GM11168 (cell line): ENCODE results near the gene TAX1BP1.

Experiments
- in situ Hi-C: fragments of 300-500 bp; cut with MboI; formaldehyde crosslinking; loops from one replicate; pipeline ENCODE4 v1.12.0; 2022; ENCODE audit warnings: low sequenced_read_pairs; ENCODE audit not compliant: unreplicated experiment

TAX1BP1 gene

DNA sequence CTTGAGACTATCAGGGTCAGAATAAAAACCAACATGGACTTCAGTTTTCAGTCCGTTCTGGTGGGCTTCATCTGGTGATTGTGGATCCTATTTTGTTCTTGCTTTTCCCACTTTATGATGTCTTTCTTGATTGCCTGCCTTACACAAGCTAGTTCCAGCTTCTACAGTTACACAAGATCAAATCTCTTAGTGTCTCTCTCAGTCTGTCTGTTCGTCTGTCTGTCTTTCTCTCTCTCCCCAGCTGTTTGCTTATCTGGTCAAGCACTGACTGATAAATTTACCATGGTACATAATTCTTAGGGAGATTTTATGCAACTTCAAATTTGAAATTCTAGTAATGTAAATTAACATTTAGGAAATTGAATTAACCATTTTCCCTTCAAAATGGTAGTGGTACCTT is 35.8 kb downstream of the TAX1BP1 start:
- in situ Hi-C loops, result loop anchor here (25.0 kb wide), 1 partner anchor 563 kb away; the partner anchor contains the start of gene HOXA13

DNA sequence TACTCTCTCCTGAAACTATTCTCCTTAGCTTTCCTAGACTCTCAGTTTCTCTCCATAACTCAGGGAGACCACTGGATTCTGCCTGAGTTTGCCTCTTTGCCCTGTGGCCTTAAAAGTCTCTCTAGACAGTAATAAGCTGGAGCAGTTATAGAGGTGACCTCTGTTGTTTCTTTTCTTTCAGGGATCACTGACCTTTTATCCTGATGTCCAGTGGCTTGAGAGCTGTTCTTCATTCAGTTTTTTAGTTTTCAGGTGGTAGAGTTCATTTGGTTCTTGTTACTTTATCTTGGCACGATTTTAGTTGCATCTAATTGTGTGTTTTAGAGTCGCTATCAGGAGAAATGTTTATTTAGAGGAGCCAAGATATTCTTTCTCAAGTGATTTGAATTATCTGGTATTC is 37.7 kb downstream of the TAX1BP1 start:
- in situ Hi-C loops, result loop anchor here (25.0 kb wide), 1 partner anchor 565 kb away; the partner anchor contains the start of gene HOXA13

DNA sequence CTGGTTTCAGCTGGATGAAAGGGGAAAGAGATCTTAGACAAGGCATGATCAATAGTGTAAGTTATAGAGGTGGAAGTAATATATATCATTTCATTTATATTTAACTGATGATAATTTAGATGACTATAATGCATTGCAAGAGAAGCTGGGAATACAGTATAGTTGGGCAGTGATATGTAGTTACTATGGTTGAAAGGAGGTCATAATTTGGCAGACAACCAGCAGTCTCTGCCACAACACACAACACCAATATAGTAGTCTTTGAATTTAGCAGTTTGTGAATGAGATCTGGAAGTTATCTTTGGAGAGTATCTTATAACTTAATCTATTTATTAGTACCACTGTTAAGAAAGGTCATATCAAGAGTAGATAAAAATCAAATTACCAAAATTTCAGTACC is 39.9 kb downstream of the TAX1BP1 start:
- in situ Hi-C loops, result loop anchor here (25.0 kb wide), 1 partner anchor 568 kb away; the partner anchor contains the start of gene HOXA13

DNA sequence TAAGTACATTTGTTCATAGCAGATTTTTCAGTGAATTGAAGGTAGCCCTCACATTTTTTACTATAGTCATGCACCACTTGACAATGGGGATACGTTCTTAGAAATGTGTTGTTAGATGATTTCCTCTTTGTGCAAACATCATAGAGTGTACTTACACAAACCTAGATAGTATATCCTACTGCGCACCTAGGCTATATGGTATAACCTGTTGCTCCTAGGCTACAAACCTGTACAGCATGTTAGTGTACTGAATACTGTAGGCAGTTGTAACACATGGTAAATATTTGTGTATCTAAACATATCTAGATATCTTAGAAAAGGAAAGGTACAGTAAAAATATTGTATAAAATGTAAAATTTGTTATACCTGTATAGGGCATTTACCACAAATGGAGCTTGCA is 41.2 kb downstream of the TAX1BP1 start:
- in situ Hi-C loops, result loop anchor here (25.0 kb wide), 1 partner anchor 569 kb away; the partner anchor contains the start of gene HOXA13

DNA sequence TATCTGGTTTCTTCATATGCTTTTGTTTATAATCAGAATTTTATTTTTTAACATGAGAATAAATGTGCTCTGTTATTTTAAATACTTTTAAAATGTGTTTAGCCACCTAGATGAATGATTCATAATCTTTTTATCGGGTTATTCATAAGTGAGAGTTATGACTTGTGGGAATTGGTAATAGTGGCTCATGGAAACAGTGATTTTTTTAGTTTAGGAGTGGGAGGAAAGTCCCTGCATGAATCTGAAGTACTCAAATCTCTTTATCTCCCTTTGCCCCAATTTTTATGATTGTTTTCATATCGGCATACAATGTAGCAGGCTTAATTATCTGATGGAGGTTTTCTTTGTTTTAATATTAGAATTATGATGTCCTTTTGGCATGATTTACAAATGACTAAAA is 42.9 kb downstream of the TAX1BP1 start:
- in situ Hi-C loops, result loop anchor here (25.0 kb wide), 1 partner anchor 571 kb away; the partner anchor contains the start of gene HOXA13

DNA sequence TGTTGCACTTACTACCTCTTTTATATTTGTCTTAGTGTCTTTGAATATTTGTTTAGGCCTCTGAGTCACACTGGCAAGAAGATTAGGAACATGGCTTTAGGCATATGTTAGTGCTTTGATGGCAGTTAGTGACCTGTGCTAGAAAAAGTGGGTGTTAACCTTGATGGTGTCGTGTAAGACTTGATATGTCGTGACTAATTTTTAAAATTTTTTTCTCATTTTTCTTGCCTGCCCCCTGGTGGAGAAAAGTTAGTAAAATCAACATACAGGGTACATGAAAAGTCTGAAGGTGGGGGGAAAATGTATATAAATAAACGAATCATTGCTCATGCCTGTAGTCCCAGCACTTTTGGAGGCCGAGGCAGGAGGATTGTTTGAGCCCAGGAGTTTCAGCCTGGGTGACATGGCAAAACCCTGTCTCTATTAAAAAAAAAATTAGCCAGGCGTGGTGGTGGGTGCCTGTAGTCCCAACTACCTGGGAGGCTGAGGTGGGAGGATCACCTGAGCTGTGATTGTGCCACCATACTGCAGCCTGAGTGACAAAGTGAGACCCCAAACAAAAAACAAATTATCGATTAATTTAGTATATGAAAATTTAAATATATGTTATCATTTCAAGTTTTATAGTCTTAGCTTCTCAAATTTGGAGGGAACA is 44.6 kb downstream of the TAX1BP1 start:
- in situ Hi-C loops, result loop anchor here (25.0 kb wide), 1 partner anchor 572 kb away; the partner anchor contains the start of gene HOXA13

DNA sequence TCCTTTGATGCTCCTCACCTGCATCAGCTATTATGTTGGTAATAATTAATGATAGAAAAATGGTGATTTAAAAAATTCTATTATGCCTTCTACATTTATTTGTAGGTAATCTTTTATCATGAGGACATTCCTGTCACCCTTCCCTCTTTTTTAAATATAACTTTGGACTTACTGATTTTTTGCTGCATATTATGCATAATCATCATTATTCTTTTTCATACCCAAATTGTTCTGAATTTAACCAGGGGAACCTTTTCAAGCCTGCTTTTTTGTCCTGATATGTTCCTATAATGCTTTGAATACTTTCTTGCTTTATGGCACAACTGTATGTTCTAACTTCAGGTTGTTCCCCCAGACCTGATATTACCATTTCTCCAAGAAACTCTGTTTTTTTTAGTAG is 48.5 kb downstream of the TAX1BP1 start:
- in situ Hi-C loops, result loop anchor here (25.0 kb wide), 1 partner anchor 576 kb away; the partner anchor contains the start of gene HOXA13

DNA sequence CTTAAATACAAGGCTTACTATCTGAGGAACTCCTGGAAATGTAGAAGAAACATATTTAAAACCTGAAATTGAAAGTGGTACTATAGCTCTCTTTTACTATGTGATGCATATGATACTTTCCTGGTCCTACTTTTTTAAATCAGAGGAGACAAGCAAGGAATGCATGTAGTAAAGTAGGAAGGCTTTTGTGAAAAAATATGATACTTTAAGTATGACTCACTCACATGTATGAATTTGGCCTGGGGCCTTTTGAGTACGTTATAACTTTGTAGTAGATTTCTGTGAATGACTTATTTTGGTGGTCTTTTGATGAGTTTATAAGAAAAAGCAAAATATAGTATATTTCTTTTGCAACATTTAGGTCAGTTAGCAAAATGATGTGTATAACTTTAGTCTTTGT is 53.8 kb downstream of the TAX1BP1 start:
- in situ Hi-C loops, result loop anchor here (25.0 kb wide), 1 partner anchor 581 kb away; the partner anchor contains the start of gene HOXA13

DNA sequence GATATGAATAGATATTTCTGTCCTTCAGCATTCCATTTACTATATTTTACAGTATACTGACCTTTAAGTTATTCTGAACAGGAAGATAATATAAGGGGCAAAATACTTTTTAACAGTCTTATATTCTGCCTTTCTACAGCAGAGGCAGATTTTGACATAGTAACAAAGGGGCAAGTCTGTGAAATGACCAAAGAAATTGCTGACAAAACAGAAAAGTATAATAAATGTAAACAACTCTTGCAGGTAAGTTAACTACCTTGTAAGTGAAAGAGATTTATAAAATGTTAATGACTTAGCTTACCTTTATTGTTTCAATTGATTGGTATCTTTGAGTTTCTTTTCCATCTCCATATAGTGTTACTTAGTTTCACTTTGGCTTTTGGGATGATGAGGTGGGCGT is 56.0 kb downstream of the TAX1BP1 start:
- in situ Hi-C loops, result loop anchor here (25.0 kb wide), 1 partner anchor 584 kb away; the partner anchor contains the start of gene HOXA13

DNA sequence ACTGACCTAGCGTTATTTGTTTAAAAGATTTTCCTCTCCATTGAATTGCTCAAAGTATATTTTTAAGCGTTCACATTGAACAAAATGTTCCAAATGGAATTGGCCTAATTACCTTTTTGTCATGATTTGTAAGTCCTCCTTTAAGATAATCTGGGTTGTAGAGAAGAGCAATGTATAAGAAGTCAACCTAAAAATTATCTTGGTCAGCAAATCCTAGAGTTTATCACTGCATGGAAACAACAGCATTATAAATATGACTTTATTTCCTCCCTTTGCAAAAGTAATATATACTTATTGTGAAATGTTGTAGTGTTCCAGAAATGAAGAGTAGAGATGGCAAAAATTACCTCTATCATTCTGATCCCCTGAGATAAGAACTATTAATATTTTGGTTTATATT is 59.2 kb downstream of the TAX1BP1 start:
- in situ Hi-C loops, result loop anchor here (25.0 kb wide), 1 partner anchor 587 kb away; the partner anchor contains the start of gene HOXA13

DNA sequence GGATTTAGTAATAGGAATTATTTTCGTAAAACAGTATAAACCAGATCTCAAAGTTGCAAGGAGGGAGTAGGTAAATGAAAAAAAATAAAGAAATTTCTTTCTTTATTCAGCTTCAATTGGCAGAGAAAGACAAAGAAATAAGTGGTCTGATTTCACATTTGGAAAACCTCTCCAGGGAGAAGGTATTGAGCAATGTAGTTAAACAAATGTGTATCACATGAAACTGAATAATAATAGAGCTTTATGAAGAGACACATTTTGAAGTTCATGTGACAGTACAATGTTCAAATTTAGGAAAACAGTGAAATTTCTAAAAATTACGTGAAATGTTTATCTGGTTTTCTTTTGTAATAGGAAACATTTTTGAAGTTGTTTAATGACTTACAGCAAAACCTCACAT is 63.0 kb downstream of the TAX1BP1 start:
- in situ Hi-C loops, result no loop called here

DNA sequence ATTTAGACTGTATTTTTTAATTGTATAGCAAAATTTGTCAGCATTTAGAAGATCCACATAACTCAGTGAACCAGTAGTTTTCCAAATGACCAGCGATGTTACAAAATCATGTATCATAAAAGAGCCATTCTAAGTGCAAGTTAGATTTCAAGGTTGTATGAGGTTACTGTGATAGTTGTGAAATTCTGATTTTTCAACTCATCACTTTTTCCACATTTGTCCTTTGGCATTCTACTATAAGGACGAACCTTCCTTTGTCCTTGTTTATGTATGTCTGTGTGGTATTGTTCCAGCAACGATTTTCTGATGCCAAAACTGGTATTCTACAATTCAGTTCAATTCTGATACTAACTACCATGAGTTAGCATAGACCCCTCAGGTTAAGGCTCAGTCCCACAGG is 64.2 kb downstream of the TAX1BP1 start:
- in situ Hi-C loops, result no loop called here

DNA sequence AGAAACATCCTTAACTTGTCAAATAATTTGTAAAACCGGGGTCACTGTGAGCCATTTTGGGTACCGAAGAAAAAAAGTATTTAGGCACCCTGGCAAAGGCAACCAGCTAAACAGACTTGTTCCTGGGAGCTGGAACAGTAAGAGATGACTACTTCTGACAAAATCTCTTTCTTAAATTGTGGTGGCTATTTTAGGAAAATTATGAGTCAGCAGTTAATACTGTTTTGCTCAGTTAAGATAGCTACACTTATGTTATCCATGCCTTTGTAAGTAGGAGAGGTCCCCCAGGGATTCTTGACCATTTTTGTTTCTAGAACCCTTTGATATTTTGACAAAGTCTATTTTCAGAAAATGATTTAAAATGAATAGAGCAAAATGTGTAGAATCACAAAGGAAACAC is 68.7 kb downstream of the TAX1BP1 start:
- in situ Hi-C loops, result no loop called here

DNA sequence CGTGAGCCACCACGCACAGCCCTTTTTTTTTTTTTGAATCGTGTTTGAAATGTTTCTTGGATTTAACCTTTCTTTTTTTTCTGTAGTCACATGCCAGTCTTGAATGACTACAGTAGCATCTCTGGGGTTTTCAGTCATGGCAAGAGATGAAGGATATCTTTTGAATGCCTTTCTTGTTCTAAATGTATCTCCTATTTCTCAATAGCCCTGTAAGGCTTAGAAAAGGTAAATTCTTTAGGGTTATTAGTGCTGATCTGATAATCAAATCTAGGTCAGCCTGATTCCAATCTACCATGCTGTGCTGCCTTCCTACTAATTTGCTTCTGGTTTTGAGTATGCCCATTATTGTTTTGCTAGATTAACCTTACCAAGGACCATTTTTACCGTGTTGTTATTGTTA is 70.2 kb downstream of the TAX1BP1 start:
- in situ Hi-C loops, result no loop called here

DNA sequence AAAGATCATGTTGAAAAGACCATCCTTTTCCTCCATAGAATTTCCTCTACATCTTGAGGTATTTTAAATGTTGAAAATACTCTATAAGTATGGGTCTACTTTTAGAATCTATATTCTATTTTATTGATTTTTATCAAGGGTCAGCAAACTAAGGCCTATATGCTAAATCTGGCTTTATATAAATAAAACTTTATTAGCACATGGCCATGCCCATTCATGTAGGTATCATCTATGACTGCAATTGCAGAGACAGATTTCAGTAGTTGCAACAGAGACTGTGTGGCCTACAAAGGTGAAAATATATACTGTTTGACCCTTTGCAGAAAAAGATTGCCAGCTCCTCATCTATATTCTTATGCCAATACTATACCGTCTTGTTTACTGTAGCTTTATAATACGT is 72.7 kb downstream of the TAX1BP1 start:
- in situ Hi-C loops, result no loop called here

DNA sequence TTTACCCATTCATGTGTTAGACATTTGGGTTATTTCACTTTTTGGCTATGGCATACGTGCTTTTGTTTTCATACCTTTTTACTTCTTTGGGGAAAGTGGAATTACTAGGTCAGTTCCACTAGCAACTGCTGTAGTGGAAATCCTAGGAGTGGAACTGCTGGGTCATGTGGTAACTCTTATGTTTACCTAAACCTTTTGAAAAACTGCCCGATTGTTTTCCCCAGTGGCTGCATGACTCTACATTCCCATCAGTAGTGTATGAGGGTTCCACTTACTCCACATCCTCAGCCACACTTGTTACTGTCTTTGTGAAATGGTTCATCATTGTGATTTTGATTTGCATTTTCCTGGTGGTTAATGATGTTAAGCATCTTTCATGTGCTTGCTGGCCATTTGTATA is 82.3 kb downstream of the TAX1BP1 start:
- in situ Hi-C loops, result no loop called here

DNA sequence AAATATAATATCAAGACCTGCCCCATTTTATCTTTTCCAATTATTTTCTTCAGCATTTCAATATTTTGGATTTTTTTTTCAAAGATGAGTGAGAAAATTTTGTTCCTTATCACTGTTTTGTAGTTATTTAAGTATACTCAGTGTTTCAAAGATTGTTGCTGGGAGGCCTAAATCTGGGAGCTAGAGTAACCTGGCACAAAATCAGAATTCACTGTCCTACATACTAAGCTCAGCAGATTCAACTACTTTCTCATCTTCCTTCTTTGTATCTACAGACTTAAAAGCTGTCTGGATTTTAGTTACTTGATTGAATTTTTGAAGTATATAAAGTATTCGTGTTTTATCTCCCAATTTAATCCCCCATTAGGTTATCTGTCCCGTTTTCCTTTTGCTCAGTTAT is 85.9 kb downstream of the TAX1BP1 start:
- in situ Hi-C loops, result no loop called here

DNA sequence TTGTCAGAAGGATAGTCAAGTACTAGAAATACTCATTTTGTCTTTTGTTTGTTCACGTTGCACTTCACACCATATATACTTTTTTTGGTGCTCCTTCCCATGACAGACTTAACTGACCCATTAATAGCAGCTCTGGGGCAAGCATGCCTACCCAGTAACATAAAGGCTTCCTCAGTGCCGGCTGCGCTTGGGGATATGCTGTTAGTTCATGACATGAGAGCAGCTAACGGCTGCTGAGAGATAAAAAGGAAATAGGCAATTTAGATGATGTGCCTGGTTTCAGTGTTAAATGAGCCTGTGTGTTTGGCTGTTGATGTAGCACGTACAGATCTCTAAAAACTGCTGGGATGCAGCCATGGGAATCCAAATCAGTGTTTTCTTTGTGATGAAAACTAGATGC is 86.4 kb downstream of the TAX1BP1 start:
- in situ Hi-C loops, result no loop called here

DNA sequence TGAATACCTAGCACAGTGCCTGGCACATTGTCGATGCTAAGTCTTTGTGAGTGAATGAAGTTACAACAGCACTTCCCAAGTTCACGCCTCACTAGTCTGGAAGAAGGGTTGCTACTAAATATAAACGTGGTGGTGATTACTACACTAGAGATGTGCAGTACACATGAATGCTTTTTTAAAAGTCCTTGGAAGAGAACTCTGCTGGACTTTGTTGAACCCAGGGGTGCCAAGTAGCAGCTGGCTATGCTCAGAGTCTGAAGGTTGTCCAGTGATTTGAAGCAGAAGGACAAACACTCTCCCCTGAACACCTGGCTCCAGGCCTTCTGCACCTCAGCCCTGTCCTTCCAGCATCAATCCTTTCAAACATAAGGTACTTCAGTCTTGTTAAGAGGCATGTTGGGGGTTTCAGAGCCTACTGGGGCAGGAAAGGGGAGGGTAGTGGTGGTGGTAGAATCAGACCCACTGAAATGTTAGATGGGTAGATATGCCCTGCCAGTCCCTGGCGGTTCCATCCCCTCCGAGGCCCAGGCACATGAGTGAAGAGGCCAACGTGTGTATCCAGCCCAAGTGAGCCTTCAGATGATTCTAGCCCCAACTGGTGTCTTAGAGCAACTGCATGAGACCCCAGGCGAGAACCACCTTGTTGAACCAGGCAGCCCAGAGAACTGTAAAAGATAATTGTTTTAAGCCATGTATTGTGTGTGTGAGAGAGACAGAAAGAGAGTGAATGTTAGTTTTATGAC is 94.4 kb downstream of the TAX1BP1 start:
- in situ Hi-C loops, result no loop called here

DNA sequence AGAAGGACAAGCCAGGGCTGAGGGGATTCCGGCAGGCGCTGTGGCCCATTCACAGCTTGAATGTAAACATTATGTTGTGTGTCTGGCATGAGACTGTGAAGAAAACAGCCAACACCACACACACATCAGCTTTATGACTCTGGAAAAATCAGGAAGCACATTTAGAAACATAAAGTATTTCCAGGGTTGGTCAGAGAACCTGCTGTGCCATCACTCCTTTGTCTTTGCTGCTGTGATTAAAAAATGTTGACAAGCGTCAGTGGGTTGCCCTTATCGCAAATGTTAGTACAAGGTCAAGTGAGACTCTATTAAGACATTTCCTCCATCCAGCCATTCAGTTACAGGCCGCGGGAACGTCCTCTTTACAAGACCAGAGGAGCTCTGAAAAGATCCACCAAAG is 95.4 kb downstream of the TAX1BP1 start:
- in situ Hi-C loops, result no loop called here

DNA sequence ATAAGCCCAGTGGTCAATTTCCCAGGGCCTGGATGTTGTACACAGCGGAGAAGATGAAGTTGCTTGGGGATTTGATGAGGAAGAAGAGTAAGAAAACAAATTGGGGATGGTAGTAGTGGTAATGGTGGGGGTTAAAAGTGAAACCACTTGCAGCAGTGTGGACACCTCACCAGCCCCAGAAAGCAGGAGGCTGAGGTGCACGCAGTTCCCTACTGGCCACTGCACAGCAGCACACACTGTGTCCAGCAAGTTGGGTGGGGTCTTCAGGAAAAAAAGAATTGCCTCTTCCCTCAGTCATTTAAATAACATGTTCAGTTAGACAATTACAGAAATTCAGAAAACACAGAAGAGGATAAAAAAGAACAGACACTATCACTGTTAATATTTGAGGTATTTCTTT is 96.6 kb downstream of the TAX1BP1 start:
- in situ Hi-C loops, result no loop called here
